ENCODE results near the gene KHDRBS1.
A peak's percentile ranks its signal among the peaks of the same experiment; 100 is the strongest.
"Not testable (repeated sequence)": the region's sequence is repeated elsewhere in the genome, so short reads cannot be mapped to it uniquely, and the experiment has no call there.

Gene KHDRBS1

DNA sequence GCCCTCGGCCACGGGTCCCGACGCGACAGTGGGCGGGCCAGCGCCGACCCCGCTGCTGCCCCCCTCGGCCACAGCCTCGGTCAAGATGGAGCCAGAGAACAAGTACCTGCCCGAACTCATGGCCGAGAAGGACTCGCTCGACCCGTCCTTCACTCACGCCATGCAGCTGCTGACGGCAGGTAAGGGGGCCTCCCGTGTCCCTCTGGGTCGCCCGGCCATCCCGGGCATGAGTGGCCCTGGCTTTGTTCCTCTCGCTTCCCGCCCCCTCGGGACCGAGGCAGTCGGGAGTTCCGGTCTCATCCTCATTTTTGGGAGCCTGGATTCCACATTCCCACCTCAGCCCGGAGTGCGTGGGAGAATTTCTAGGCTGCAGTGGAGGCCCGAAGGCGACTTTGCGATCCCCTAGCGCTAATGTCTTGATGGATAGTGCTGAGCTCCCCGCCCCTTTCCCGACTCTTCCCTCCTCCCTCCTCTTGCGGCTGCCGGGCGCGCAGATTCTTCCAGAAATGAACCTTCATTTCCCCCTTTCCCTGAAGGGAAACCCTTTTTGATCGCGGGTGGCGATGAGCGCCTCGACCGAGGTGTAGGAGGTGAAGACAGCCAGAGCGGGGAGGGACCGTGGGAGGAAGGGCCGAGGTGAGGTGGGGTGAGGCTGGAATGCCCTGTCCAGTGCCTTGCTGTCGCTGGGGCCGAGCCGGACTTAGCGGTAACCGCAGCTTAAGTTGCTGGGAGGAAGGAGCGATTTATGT lies 705 bp downstream of the KHDRBS1 start:
- no peak for DNase-seq

- DNase-seq, result no peak
These were observed 1.2 kb downstream of the KHDRBS1 start for GRCh38 chr1:32014948-32015273.

- no peak for DNase-seq
These were observed 6.7 kb downstream of the KHDRBS1 start for GRCh38 chr1:32020339-32020738.

DNA sequence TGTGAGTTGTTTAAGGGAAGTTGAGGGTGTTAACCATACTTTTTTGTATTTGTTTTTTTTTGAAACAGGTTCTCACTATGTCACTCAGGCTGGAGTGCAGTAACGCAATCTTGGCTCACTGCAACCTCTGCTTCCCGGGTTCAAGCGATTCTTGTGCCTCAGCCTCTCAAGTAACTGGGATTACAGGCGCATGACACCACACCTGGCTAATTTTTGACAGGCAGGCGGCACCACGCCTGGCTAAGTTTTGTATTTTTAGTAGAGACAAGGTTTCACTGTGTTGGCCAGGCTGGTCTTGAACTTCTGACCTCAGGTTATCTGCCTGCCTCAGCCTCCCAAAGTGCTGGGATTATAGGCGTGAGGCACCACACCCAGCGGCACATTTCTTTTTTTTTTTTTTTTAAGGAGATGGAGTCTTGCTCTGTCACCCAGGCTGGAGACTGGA lies 7.9 kb downstream of the KHDRBS1 start:
- DNase-seq, result not testable (repeated sequence)

DNA sequence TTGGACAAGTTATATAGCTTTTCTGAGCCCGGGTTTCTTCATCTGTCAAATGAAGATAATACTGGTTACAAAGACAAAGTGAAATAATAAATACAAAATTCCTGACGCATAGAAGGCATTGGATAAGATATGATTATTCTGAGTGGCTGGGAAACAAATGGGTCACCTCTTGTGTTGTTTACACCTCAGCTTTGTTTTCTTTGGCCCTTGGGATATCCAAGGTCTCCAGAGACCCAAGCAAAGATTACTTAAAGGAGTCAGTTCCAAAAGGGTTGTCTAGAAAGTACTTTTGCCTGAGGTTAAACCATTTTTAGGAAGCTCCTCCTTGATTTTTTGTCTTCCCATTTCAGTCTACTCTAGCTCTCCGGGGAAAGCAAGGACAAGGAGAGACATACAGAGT lies 9.7 kb downstream of the KHDRBS1 start:
- DNase-seq, result no peak

- no peak for DNase-seq
These were observed 11.8 kb downstream of the KHDRBS1 start for GRCh38 chr1:32025515-32025914.

DNA sequence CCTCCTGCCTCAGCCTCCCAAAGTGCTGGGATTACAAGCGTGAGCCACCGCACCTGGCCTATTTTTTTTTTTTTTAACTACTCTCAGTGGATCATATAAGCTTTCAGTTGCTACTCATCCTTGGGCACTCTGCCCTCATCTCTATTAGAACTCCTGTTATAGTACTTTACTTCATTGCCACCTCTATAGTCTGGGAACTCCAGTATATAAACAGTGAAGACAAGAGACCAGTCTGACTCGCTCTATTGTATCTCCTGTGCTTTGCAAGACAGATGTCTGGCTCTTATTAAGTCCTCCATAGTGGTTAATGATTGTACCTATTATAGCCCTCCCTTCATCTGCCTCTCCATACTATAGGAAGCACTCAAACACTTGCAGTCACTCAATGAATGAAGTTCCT lies 15.1 kb downstream of the KHDRBS1 start:
- DNase-seq, result no peak

GRCh38 chr1:32031578-32032274 lies 18.1 kb downstream of the KHDRBS1 start:
- no peak for DNase-seq

DNA sequence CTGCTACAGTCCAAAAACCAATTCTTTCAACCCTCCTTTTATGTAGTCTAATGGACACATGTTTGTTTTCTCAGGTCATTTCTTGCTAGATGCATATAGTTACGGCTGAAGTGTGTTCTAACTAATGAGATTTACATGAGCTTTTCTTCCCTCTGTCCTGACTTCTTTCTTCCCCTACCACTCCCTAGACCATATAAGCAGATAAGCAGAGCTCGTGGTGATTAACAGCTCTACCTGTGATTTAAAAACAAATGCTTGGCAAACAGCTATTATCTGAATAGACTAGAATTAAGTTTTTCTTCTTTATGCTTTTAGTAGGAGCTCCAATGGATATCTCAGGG lies 18.6 kb downstream of the KHDRBS1 start:
- DNase-seq, result no peak

GRCh38 chr1:32035119-32035518 lies 21.5 kb downstream of the KHDRBS1 start:
- no peak for DNase-seq

DNA sequence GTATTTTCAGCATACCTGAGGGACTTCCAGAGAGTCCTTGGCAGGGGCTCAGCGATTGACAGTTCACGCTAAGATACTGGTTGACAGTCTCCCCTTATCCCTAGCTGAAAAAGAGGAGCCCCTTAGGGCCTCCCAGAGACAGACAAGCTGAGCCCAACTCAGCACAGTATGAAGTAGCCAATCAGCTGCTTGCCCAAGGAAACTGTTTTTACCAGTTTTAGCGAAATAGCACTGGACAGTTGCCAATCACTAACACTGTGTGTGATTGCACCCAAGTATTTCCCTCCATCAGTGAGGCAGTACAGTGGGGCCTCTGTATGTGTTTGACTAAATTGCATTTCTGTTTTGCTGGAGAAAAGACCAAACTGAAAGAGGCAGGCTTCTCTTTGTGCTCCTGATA lies 27.0 kb downstream of the KHDRBS1 start:
- DNase-seq, result no peak

- DNase-seq, result no peak
These were observed 28.7 kb downstream of the KHDRBS1 start for GRCh38 chr1:32042330-32042729.

DNA sequence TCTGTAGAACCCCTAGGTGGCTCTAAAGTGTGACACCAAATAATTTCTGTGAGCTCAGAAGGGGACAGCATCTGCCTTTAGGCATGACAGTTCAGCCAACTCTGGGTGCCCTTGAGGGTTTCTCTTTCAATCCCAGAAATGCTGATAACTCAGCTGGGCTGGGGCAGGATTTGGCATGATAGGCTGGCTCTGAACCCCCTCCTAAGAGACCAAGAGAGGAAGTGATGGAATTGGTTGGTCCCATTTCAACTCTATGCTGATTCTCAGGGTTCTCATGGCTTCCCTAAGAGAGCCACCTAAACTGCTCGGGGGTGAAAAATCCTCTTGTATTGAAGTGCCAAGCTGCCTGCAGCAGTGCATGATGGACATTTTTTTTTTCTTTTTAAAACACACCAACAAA lies 30.6 kb downstream of the KHDRBS1 start:
- DNase-seq, result no peak

DNA sequence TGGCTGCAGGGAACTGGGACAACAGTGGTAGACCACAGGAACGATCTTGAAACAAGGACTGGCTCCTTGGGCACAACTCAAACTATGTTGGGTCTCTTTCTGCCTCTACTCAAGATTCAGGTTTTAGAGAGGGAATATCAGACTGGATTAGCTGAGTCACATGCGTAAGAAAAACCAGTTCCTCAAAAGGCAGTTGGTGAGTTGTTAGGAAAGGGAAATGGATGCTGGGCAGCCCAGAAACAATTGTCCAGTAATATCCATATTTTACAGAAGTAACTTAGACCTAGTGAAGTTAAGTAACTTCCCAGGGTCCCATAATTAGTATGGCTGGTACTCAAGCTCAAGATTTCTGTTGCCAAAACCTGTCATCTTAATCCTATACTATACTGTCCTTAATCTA lies 32.1 kb downstream of the KHDRBS1 start:
- no peak for DNase-seq

DNA sequence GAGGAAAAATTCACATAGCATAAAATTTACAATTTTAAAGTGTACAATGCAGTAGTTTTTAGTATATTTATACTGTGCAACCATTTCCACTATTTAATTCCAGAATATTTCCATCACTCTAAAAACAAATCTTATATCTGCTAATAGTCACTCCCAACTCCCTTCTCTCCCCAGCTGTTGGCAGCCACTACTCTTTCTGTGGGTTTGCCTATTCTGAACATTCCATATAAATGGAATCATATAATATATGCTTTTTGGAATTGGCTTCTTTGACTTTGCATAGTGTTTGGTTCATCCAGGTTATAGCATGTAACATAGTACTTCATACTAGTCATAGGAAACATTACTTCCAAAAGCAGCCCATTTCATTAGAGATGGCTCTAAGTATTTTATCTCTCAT lies 34.0 kb downstream of the KHDRBS1 start:
- no peak for DNase-seq

- DNase-seq, result no peak
These were observed 34.8 kb downstream of the KHDRBS1 start for GRCh38 chr1:32048440-32048839.

GRCh38 chr1:32051706-32052105 lies 38.0 kb downstream of the KHDRBS1 start:
- no peak for DNase-seq

DNA sequence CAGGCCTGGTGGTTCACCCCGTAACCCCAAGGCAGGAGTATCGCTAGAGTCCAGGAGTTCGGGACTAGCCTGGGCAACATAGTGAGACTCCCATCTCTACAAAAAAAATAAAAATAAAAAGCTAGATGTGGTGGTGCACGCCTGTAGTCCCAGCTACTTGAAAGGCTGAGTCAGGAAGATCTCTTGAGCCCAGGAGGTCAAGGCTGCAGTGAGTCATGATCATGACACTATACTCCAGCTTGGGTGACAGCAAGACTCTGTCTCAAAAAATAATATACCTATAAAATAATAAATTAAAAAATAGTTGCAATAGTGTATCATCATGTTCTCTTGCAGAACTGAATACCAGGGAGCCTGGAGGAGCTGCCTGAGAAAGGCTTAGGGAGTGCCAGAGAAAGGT lies 39.2 kb downstream of the KHDRBS1 start:
- DNase-seq, result no peak

DNA sequence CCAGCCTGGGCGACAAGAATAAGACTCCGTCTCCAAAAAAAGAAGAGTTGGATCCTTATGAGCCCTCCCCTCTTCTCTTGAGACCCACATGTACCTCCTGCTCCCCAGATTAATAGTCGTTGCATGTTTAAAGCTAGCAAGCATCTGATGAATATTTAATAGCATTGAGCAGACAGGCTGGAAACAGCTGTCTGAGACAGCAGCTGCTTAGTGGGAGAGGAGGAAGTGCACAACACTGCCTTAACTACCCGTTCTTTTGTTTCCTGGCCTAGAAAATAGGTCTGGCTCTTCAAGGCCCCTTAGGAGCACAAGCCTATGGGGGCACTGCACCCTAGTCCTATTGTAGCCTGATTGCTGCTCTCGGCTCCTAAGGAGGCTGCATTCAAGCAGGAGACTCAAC lies 41.7 kb downstream of the KHDRBS1 start:
- DNase-seq, result no peak

GRCh38 chr1:32056598-32056997 lies 42.9 kb downstream of the KHDRBS1 start:
- DNase-seq, result no peak

DNA sequence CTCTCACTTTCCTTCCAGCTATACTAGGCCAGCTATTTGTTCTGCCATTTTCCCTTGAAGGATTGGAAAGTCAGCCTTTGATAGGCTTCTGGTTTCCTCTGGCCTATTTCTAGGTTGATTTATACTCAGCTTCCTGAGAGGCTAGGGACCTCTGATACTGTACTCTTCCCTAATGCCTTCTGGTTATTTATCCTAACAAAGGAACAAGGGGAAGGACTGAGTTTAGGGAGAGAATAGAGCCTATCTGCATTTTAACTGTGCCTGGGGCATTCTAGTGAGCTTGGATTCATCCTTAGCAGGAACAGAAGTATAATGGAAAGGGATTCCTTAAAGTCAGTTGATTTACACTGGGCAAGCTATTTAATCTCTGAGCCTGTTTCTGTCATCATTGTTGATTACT lies 47.2 kb downstream of the KHDRBS1 start:
- DNase-seq, result no peak

DNA sequence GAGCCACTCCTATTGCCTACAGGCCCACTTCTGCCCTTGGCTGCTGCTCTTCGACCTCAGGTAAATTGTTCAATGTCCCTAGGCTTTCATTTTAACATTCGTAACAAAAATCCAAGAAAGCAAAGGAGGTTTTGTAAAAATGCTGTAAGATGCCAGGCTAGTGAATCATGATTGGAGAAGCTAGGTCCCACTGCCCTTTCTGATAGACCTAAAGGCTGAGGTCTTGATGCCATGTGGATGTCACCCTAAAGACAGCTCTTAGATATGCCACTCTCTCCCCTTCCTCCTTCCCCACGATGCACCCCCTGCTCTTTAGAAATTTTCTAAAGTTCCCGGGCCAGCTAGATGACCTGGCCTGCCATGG lies 49.2 kb downstream of the KHDRBS1 start:
- no peak for DNase-seq

GRCh38 chr1:32063261-32063681 lies 49.6 kb downstream of the KHDRBS1 start:
- peak; percentile 26 for DNase-seq

DNA sequence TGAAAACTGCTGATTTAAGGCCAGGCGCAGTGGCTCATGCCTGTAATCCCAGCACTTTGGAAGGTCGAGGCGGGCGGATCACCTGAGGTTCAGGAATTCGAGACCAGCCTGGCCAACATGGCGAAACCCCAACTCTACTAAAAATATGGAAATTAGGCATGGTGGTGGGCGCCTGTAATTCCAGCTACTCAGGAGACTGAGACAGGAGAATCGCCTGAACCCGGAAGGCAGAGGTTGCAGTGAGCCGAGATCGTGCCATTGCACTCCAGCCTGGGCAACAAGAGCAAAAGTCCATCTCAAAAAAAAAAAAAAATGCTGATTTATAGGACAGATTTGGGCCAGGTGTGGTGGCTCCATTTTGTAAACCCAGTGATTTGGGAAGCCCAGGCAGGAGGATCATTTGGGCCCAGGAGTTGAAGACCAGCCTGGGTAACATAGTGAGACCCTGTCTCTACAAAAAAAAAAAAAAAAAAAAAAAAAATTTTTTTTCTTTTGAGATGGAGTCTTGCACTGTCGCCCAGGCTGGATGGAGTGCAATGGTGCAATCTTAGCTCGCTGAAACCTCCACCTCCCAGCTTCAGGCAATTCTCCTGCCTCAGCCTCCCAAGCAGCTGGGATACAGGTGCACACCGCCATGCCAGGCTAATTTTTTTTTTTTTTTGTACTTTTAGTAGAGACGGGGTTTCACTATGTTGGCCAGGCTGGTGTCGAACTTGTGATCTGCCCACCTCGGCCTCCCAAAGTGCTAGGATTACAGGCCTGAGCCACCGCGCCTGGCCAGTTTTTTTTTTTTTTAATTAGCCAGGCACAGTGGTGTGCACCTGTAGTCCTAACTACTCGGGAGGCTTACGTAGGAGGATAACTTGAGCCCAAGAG lies 52.2 kb downstream of the KHDRBS1 start:
- not testable (repeated sequence) for DNase-seq

Data from NCI-H2081 treated with DMSO at 0.1 percent for 48 hours (cell line).